Measurements from ENCODE around the gene P3H4. TPM values are rescaled to one million over a fixed set of nuclear protein-coding genes. Genes with fewer than 3 reads are reported as not detected.

Gene P3H4
- total RNA-seq, 4 donors from 2014 or later = 2.4 to 7.1 (median 3.7) TPM

DNA sequence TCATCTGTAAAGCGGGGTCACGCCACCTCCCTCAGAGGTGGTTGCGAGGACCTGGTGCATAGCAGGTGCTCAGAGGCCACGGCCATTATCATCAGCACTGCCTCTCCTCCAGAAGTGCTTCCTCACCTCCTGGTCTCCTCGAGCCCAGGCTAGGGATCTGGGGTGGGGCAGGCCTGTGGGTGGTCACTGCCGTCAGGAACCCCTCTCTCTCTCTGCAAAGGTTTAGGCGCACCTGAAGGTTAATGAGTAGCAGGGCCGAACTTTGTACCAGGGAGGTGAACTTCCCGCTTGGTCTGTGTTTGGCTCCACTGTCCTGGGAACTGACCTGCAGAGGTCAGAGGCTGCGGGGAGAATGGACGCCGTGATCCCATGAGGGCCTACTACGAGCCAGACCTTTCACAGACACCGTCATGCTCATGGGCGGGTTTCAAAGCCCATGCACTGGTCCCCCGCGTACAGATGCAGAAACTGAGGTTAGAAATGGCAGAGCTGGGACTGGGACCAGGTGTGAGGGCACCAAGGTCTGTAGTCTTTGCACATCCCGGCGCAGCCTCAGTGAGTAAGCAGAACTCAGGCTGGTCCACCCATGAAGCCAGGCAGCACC lies 39.1 kb downstream of the P3H4 start:
- Histone ChIP-seq H3K27ac (peak overlapping the region; percentile 92 to 99 (median 96)), H3K4me3 (peak overlapping the region in 3 of 4 donors; percentile 25 to 42 (median 29)), H3K36me3 (peaks cover 29 to 71% (median 38%) of the 10 kb centered on the region in 3 donors), H3K27me3 (no peaks in the 10 kb centered on the region), H3K9me3 (no peaks in the 10 kb centered on the region), H3K4me1 (peaks cover 53 to 78% (median 63%) of the 10 kb centered on the region in 3 donors)
- WGBS, 2 donors = 47 to 53% methylated on average over 11 to 16 of the region's 19 CpGs
- TF ChIP-seq, protein P1, sequence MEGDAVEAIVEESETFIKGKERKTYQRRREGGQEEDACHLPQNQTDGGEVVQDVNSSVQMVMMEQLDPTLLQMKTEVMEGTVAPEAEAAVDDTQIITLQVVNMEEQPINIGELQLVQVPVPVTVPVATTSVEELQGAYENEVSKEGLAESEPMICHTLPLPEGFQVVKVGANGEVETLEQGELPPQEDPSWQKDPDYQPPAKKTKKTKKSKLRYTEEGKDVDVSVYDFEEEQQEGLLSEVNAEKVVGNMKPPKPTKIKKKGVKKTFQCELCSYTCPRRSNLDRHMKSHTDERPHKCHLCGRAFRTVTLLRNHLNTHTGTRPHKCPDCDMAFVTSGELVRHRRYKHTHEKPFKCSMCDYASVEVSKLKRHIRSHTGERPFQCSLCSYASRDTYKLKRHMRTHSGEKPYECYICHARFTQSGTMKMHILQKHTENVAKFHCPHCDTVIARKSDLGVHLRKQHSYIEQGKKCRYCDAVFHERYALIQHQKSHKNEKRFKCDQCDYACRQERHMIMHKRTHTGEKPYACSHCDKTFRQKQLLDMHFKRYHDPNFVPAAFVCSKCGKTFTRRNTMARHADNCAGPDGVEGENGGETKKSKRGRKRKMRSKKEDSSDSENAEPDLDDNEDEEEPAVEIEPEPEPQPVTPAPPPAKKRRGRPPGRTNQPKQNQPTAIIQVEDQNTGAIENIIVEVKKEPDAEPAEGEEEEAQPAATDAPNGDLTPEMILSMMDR (IDR thresholded peaks at IDR 0.05) = no peak
- TF ChIP-seq POLR2A (IDR thresholded peaks at IDR 0.05) = no peak
- intact Hi-C loops (cut with DNase I) = no loop called here
- no peak for DNase-seq

DNA sequence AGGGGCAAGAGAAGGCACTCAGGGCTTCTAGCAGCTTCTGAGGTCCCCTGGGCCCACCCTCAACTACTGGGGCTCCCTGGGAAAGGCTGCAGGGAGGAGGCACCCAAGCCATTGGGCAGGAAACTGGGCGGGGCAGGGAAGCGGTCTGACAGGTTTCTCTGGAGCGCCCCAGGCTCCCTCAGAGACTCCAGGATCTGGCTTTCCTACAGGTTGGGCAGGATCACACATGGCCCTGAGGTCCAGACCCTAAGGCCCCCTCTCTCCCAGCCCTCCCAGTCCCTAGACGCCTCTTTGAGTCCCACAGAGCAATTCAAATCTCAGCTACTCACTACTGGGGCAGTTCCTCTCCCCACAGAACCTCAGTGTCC lies 39.5 kb downstream of the P3H4 start:
- H3K9me3 ChIP-seq = no peaks in the 10 kb centered on the region
- H3K27ac ChIP-seq = peak overlapping the region; percentile 92 to 99 (median 96)
- intact Hi-C loops (cut with DNase I) = no loop called here
- no peak for DNase-seq
- no peaks in the 10 kb centered on the region for H3K27me3 ChIP-seq
- WGBS, 2 donors = 30 to 60% methylated on average over 1 to 3 of the region's 4 CpGs
- H3K4me1 ChIP-seq = peaks cover 48 to 73% (median 59%) of the 10 kb centered on the region in 3 donors
- H3K36me3 ChIP-seq = peaks cover 34 to 73% (median 43%) of the 10 kb centered on the region in 3 donors
- peak overlapping the region in 3 of 4 donors; percentile 25 to 43 (median 29) for H3K4me3 ChIP-seq
- no peak for TF ChIP-seq POLR2A (IDR thresholded peaks at IDR 0.05)

GRCh38 chr17:41771389-41772206 lies 40.2 kb downstream of the P3H4 start:
- Histone ChIP-seq H3K4me3 (peak overlapping the region in 3 of 4 donors; percentile 25 to 43 (median 29)), H3K27me3 (no peaks in the 10 kb centered on the region), H3K9me3 (no peaks in the 10 kb centered on the region), H3K4me1 (peaks cover 42 to 67% (median 53%) of the 10 kb centered on the region in 3 donors), H3K27ac (peak overlapping the region; percentile 92 to 99 (median 96)), H3K36me3 (peaks cover 39 to 73% (median 46%) of the 10 kb centered on the region in 3 donors)
- intact Hi-C loops (cut with DNase I) = no loop called here
- TF ChIP-seq POLR2A (IDR thresholded peaks at IDR 0.05) = no peak
- TF ChIP-seq, protein P1 (IDR thresholded peaks at IDR 0.05) = no peak
- WGBS, 2 donors = 29% methylated on average over 3 of the region's 17 CpGs; no CpG with 5 or more reads in 1 of the 2 donors
- no peak for DNase-seq

GRCh38 chr17:41769985-41770384 lies 41.8 kb downstream of the P3H4 start:
- Histone ChIP-seq H3K4me1 (peaks cover 30 to 59% (median 36%) of the 10 kb centered on the region in 3 donors), H3K4me3 (no peak overlapping the region), H3K9me3 (no peaks in the 10 kb centered on the region), H3K36me3 (peaks cover 50 to 80% (median 54%) of the 10 kb centered on the region in 3 donors), H3K27ac (peak overlapping the region; percentile 61 to 99 (median 95)), H3K27me3 (no peaks in the 10 kb centered on the region)
- WGBS, 2 donors = 40 to 44% methylated on average over 3 of the region's 3 CpGs
- intact Hi-C loops (cut with DNase I) = no loop called here
- no peak for DNase-seq
- no peak for TF ChIP-seq POLR2A (IDR thresholded peaks at IDR 0.05)
- TF ChIP-seq, protein P1 (IDR thresholded peaks at IDR 0.05) = no peak

- no peak for TF ChIP-seq POLR2A (IDR thresholded peaks at IDR 0.05)
- TF ChIP-seq, protein P1 (IDR thresholded peaks at IDR 0.05) = no peak
- no peaks in the 10 kb centered on the region for H3K9me3 ChIP-seq
- 60 to 90% methylated on average over 1 to 2 of the region's 16 CpGs for WGBS, 2 donors
- H3K27ac ChIP-seq = peak overlapping the region in 2 of 4 donors; percentile 98 to 99
- no peak overlapping the region for H3K4me3 ChIP-seq
- peaks cover 56 to 81% (median 59%) of the 10 kb centered on the region in 3 donors for H3K36me3 ChIP-seq
- no peak for DNase-seq
- intact Hi-C loops (cut with DNase I) = no loop called here
- H3K4me1 ChIP-seq = peaks cover 26 to 53% (median 32%) of the 10 kb centered on the region in 3 donors
- H3K27me3 ChIP-seq = no peaks in the 10 kb centered on the region
Measured at GRCh38 chr17:41769346-41769862, 42.3 kb downstream of the P3H4 start.

Data from esophagus squamous epithelium (tissue), 5 donors.